CD4-positive, alpha-beta T cell treated with Interleukin-12 subunit alpha and Interleukin-12 subunit beta, for 1 hour (primary cell): ENCODE results near the gene BPIFA1.

ENCODE experiments used
- DNase-seq: peaks from one replicate; pipeline ENCODE4 v3.0.0-alpha.2; 2020

The BPIFA1 gene

DNA sequence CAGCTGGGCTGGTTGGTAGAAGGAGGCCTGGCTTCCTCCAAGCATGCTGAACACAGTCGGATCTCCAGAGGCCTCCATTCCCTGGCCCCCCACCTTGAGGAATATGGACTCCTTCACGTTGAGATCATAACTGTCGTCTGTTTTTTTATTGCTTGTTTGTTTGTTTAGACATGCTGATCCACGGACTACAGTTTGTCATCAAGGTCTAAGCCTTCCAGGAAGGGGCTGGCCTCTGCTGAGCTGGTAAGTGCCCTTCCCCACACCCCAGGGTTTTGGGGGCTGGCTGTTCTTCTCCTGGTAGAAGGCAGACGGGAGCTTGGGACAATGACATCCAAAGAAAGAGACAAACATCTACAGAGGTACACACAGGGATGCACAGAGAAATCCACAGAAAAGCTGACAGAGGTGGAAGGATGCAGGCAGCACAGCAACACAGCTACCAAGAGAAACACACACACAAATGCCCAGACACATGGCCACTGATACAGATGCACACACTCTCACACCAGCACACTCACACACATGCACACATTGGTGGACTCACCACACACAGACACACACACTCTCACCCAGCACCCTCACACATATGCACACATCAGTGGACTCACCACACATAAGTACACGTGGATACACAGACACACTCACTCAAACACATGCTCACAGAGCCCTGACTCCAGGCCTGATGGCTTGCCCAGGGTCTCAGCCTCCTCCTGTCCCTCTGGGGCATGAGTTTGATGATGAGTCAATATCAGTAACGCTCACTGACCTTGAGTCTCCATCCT is 6.7 kb downstream of the BPIFA1 start:
- DNase-seq, result no peak

DNA sequence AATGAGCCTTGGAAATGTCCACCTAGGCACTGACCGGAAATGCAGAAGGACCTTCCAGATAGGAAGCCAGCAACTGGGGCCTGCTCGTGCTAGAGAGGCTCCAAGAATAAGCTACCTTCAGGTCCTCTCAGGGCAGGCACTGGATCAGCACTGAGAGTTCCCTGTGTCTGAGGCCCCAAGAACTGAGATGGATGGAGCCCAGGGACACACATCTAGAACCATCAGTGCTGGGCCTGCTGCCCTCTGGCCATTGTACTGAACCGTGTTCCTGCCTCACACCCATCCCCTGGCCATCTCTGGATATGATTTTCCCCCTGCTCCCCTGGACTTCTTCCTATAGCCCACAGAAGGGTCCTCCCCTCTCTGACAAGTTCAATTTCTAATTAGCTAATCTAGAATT is 10.3 kb downstream of the BPIFA1 start:
- no peak for DNase-seq

DNA sequence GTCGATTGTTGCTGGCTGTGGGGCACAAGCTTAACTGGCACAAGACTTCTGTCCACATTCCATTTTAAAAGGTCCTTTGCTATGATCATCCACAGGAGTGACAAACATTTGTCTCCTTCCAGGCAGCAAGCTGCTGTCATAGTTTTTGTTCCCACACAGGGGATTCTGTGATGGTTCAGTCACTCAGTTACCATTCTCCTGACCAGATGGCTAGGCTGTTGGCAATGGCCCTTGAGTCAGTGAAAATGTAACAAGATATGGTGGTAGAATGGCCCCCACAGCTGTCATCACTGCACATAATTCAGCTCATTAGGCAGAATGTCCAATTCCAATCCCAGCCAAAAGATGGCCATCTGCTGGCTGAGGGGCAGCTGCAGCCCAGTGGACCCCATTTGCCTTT is 13.7 kb downstream of the BPIFA1 start:
- no peak for DNase-seq

DNA sequence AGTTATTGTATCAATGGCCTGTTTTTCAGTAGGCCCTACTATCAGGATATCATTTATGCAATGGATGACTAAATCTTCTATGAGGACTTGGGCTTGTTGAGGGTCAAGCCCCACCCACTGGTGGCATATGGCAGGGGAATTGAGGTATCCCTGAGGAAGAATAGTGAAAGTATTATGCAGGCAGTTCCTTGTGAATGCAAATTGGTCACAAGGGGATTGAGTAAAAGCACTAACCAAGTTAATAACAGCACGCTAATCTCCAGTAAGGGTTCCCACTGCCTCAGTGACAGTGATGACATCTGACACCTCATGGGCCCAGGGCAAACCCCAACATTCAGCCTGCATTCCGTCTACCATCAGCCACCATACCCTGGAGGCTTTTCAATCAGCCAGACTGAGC is 14.9 kb downstream of the BPIFA1 start:
- no peak for DNase-seq

DNA sequence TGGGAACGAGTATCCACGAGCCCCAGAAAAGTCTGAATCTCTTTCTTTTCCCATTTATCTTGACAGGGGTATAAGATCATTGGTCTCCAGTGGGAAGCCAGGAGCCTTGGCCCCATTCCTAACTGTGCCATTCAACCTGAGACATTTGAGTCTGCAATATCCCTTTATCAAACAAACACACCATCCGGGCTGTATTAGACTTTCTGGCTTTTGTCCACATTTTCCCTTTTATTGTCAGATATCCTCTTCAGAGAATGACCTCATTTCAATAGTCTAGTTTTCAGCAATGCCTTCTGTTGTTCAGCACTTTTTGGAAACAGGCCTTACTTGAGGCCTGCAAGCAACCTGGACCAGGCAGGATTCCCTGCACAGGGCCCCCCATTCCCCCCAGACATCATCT is 15.7 kb downstream of the BPIFA1 start:
- DNase-seq, result no peak

DNA sequence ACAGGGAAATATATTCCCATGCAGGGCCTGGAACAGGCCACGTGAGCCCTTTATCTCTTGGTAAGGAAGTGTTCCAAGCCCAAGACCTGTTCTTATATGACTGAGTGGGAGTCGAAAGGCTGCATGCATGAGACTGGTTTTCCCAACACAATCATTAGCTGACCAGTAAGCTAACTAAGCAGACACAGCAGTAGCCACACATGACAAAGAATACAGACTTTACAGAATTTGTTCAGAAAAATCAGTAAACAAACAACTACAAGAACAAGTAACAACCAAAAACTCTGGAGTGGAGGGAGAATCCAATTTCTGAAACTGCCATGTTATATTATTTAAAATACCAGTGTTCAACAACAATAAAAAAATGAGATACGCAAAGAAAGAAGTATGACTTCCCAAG is 16.7 kb downstream of the BPIFA1 start:
- no peak for DNase-seq

DNA sequence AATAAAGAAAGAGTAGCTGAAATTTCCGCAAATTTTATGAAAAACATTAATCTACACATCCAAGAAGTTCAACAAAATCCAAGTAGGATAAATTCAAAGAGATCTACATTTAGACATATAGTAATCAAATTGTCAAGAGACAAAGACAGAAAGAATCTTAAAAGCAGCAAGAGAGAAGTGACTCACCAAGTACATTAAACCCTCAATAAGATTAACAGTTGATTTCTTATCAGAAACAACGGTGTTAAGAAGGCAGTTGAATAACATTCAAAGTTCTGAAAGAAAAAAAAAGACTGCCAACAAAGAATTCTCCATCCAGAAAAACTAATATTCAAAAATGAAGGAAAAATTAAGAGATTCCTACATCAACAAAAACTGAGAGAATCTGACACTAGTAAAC is 19.2 kb downstream of the BPIFA1 start:
- no peak for DNase-seq

DNA sequence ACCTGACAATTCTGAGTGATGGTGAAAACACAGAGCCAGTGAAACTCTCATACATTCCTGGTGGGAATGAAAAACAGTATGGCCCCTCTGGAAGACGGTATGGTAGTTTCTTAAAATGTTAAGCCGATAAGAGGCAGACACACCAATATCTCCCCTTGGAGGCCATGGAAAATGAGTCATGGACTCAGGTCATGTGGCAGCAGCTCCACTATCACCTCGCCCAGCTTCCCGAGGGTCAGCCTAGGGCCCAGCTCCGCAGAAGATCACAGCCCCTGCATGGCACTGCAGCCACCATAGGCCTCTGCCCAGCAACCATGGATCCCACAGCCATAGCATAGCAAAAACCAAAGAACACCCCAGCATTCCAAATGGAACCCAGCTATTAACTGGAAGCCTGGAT is 21.4 kb downstream of the BPIFA1 start:
- no peak for DNase-seq

DNA sequence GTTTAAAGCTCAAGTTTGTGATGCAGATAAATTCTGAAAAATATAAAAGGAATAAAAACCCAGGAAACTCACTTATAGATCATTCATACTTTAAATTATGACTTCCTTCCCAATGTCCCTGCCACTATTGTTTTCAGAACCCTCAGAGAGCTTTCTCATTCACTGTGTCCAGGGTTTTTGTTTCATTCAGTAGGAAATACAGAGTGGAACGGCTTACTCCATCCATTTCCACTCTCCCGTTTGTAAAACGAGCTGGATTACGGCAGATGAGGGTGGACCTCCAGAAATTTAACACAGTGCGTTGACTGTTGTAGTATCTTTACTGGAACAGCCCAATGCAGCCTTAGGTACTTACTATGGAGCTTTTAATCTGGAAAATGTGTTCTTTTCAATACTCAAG is 23.6 kb downstream of the BPIFA1 start:
- no peak for DNase-seq

DNA sequence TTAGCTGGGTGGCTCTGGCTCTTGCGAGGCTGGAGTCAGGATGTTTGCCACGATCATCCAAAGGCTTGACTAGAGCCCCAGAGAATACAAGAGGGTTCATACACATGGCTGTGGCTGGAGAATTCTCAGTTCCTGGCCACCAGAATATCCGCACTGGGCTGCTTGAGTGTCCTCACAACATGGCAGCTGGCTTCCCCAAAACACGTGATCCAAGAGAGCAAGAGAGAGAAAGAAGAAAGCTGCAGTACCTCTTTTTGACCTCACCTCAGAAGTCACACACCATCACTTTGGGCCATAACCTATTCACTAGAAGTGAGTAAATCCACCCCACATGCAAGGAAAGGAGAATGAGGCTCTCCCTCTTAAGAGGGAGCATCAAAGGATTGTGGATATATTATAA is 25.7 kb downstream of the BPIFA1 start:
- no peak for DNase-seq

DNA sequence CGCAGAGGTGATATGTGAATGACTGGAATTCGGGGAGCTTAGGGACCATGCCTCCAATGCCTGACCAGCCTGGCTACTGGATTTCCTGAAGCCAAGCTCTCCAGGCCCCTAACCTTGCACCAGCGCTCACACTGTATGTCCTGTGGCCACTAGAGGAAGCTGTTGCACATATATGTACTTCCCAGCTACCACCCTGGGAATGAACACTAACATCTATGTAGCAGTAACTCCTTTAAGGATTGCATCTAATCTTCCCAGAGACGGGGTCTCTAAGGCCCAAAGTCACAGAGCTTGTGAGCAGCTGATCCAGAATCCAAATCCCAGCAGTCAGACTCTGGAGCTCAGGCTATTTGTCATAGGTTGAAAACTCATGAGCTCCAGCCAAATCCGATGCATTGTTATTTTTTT is 26.9 kb downstream of the BPIFA1 start:
- no peak for DNase-seq

DNA sequence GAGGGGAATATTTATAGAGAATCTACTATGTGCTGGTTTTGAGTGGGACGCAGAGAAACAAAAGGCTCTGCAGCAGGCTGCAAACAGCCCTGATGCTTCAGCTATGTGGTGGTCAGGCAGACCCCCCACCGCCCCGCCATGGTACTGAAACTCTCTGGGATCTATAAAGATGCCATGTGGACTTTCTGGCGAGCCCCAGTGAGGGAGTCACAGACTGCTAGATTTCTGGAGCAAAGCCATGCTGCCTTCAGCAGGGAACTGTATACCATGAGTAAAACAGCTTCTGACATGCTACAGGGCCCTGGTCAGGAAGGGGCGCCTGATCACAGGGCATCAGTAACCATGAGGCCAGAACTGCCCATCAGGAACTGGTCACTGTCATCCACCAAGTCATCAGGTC is 28.0 kb downstream of the BPIFA1 start:
- DNase-seq, result no peak

DNA sequence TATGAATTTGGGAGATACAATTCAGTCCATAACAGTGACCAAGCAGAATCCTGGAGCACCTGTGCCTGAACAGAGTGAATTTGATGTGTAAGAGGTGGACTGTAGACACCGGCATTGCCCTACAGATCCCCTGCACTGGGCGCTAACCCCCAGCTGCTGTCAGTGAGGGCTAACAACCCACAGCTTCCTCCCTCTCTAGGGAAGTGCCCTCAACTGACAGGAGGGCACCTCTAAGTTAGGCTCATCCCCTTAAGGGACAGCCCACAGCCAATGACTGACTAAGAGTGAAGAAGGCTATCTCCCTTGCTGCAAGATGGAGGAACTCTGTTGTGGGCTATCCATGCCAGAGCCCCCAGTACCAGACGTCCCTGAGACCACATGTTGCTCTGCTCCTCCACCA is 31.9 kb downstream of the BPIFA1 start:
- DNase-seq, result no peak

DNA sequence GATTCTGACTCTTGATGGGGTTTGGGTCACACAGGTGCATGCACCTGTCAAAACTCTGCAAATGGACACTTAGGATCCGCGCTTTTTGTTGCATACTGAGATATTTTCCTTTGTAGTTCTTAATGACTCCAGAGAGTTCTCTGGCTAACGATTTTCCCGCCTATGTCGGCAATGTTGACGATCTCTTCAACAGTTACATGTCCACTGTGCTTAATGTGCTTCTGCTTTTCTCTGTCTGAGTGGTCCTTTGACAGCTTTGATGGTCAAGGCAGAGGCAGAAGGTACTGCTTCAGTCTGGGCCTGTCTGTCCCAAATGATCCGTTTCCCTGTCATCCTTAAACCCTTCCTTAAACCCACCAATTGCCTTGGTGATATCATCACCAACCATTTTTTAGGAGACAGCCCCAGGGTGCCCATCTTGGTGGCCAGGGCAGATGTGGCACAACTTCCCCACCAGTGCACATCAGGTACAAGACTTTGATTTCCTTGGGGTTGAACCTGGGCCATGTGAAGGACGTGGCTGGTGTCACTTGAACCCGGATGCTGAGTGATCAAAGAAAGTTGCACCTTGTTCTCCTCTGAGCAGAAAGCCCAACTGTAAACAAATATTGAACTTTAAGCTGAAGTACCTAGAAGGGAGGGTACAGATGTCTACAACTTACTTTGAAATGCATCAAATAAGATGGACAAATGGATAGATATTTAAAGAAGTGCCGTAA is 36.5 kb downstream of the BPIFA1 start:
- no peak for DNase-seq

DNA sequence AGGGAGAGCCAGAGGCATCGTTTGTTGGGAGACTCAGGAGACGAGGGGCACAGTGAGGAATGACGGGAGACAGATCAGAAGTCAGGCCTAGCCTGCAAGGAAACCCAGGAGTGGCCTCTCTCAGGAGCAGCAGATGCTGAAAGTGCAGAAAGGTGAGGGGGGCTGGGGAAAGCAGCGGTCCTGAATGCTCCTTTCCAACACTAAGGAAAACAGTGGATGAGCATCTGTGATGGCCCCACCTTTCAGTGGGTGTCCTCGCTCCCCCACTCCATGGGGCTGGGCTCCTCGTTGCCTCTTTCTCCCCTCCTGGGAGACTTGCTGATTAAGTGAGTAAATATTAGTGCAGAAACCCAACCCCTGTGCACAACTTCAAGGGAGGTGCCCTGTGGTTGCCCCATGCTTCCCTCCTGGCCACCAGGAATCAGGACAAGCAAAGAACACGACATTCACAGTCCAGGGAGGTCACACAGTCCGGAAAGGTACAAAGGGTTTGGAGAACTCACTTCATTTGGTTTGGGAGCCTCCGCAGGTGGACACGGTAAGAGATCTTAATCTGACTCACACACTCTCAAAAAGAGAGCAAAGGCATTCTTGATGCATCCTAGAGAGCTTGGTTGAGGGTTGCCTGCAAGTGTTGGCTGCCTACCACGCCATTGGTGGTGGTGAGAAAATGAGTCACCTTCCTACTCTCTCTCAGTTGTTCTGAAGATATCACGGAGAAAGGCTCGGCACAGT is 37.5 kb downstream of the BPIFA1 start:
- DNase-seq, result no peak

DNA sequence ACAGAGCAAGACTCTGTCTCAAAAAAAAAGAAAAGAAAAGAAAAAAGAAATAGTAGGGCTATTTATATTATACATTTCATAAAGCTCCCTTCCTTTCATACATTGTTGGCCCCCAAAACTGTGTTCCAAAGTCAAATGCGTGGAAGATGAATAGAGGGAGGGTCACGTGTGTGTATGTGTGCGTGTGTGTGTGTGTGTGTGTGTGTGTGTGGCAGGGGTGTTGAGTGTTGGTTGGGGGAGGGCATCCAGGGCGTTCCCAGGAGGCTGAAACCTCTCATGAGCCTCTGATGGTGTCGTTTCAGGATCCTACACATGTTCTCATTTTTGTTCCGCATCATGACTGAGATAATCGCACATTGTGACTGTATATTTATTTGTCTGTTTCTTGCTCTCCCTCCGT is 39.4 kb downstream of the BPIFA1 start:
- DNase-seq, result no peak

DNA sequence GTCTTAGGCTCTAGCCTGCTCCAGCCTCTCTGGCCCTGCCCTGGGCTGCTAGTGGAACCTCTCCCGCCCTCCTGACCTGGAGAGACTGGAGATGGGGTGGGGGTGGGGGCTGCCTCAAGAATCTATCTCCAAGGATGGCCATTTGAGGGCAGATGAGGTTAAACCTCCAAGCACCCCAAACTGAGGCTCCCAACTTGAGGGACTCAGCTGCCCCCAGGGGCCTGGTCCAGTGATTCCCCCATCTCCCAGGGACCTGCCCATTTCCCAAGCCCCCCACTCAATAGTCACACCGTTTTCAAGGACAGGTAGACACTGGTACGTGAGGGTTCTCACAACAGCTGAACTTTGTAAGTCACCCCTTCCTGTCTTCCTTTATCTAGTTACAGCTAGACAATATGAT is 40.1 kb downstream of the BPIFA1 start:
- DNase-seq, result no peak

DNA sequence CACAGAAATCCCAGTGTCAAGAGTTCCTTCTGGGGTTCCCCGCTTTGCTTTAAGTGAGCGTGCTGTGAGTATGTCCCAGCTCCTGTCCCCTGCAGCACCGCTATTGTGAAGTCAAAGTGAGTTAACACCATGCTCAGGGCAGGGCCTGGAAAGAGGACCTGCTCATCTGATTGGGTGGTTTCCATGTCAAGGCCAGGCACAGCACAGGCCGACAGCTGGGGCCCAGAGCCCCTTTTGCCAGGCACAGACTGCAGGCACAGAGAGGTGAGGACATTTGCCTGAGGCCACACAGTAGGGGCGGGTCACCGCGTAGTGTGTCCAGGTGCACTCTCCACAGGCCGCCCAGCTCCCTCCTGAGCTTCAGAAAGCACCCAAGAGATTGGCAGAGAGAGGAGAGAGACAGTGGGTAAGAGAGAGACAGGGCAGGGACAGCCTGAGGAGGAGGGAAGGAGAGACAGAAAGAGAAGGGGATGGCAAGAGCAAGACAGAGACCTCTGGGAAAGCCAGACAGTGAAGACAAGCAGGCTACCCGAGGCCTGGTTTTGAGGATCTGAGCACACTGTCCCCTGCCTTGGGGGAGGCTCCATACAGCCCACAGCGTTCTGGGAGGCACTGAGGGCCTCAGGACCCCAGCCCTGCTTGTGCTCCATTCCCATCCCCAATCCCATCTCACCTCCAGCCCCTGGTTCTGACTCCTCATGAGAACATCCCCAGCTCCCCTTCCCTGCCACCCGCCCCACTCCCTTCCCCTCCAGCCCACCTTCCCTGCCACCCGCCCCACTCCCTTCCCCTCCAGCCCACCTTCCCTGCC is 40.7 kb downstream of the BPIFA1 start:
- DNase-seq, result no peak

DNA sequence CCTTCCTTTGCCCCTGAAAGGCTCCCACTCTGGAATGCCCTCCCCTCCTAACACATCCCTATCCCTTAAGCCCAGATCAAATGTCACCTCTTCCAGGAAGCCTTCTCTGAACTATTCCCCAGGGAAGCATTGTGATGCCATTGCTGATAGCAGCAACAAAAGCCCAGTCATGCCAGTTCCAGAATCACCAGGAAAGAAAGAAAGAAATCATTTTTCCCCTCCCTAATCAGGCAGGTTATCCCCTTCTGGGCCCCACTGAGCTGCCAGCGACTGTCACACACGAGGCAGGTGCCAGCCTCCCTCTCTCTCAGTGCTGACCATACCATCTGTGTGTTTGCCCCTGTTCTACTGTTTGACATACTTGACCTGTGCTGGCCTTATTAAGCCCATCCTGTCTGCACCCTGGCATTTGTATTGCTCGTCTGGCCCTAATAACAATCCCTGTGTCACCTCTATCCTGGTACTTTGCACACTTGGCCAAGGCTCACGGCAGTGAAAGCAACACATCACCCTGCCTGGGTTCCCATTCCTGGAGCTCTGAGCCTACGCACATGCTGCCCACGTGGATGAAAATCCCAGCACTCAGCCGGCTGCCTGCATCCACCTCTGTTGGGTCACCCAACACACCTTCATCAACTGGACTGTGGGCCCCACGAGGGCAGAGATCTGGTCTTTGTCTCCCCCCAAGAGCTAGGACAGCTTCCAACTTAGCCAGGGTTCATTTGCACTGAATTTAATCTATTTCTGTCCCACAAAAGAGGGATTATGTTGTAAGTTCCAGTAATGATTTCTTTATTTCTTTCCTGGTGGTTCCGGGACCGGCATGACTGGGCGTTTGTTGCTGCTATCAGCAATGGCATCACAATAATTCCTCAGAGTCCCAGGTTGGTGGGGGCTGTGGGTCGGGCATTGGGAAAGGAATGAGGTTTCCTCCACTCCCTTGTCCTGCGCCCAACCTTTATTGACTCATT is 42.0 kb downstream of the BPIFA1 start:
- DNase-seq, result no peak

DNA sequence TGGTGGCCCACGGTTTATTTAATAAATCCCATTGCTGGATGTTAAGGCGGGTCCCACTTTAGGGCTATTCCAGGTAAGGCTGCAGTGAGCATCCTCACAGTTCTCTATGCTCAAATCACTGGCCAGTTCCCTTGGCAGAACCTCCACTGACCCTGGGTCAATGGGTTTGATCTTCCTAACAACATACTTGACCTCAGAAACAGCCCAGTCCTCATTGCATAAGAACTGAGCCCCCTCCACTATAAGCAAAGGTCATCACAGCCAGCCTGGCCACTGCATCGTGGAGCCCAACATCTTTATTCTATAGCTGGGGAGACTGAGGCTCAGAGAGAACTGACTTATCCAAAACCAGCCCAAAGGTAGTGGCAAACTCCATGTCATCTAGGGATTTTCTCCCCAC is 42.9 kb downstream of the BPIFA1 start:
- no peak for DNase-seq

DNA sequence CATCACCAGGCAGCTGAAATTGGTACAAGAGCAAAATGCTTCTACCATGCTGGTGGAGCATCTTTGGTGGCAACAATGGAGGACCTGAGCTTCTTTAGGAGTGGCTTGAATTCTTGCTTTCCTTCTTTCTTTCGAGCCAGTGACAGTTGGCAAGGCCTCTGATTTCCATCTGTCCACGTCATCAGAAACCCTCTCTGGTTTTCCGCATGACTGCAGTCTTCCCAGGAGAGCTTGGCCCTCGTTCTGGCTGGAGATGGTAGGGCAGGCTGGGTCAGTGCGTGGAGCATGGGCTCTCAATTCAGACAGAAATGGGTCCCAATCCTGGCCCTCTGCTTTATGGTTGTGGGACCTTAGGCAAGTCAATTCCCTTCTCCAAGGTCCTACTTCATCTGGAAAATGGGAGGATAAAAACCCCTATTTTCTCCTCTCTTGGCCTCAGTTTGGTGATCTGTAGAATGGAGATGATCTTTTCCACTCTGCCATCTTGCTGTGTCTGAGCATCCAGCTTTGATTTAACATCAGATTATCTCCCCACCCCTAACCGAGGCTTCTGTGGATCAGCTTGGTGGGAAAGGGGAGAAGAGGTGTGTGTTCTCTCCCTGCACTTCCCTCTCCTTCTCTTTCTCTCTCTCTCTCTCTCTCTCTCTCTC is 43.6 kb downstream of the BPIFA1 start:
- DNase-seq, result no peak
